DOHH2 (cell line): ENCODE results near the gene SOCS6.

Experiments used
- EZH2phosphoT487 ChIP-seq: fragments of 200-600 bp; sonication (generic); IDR thresholded peaks from 2 replicates; pipeline ENCODE4 v1.6.1; 2017; ENCODE audit warnings: borderline replicate concordance, mild to moderate bottlenecking, antibody characterized with exemption, low read length, moderate library complexity, mixed read lengths
- TF ChIP-seq, protein P1 (sequence below): fragments of 200-600 bp; sonication (generic); IDR thresholded peaks from one replicate; pipeline ENCODE4 v1.5.1; 2014; ENCODE audit warnings: antibody characterized with exemption, mild to moderate bottlenecking, low read depth, low read length; ENCODE audit not compliant: poor library complexity, severe bottlenecking

DNA sequence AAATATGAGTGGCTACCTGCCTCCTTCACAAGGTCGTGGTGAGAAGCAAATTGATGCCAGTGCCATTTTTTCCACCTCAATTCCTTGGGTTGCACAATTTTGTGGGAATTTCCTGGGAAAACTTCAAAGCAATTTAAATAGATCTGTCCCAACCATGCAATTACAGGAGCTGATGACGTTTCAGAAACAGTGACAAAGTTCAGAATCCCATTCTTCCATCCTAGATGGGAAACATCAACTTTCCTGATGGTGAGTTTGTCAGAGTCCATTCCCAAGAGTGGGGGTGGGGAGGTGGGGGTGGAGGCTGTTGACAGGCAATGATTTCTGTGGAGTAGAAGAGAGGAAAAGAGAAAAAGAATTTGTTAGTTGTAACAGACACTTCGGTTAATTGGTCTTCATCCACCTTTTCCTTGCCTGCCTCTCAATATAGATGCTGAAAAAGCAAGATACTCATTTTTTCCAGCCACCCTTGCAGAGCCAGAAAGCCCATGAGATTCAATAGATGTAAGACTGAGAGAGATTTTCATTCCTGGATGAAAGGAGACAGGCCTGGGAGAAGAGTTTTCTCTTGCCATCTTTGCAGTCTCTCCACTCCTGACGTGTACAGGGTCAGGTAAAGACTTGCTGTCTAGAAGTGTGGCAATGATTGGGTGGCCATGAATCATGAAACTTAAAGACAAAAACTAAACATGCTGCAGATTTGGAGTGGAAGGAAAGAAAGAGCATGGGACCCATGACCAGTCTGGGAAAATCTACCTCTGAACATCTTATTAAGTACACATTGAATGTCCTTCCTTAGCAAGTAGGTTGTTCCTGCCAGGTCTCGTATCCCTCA lies 47.3 kb downstream of the SOCS6 start:
- TF ChIP-seq, protein P1, sequence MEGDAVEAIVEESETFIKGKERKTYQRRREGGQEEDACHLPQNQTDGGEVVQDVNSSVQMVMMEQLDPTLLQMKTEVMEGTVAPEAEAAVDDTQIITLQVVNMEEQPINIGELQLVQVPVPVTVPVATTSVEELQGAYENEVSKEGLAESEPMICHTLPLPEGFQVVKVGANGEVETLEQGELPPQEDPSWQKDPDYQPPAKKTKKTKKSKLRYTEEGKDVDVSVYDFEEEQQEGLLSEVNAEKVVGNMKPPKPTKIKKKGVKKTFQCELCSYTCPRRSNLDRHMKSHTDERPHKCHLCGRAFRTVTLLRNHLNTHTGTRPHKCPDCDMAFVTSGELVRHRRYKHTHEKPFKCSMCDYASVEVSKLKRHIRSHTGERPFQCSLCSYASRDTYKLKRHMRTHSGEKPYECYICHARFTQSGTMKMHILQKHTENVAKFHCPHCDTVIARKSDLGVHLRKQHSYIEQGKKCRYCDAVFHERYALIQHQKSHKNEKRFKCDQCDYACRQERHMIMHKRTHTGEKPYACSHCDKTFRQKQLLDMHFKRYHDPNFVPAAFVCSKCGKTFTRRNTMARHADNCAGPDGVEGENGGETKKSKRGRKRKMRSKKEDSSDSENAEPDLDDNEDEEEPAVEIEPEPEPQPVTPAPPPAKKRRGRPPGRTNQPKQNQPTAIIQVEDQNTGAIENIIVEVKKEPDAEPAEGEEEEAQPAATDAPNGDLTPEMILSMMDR: no peak
- no peak for TF ChIP-seq EZH2phosphoT487
